Endothelial cell of hepatic sinusoid (primary cell): Measurements from ENCODE around the gene SLC23A1.
"Not testable (repeated sequence)": the region's sequence is repeated elsewhere in the genome, so short reads cannot be mapped to it uniquely, and the experiment has no call there.

Source experiments
- in situ Hi-C: cut with HindIII; loops from 2 replicates; pipeline ENCODE4 v1.10.0; 2017; ENCODE audit warnings: low sequenced_read_pairs

Gene SLC23A1

DNA sequence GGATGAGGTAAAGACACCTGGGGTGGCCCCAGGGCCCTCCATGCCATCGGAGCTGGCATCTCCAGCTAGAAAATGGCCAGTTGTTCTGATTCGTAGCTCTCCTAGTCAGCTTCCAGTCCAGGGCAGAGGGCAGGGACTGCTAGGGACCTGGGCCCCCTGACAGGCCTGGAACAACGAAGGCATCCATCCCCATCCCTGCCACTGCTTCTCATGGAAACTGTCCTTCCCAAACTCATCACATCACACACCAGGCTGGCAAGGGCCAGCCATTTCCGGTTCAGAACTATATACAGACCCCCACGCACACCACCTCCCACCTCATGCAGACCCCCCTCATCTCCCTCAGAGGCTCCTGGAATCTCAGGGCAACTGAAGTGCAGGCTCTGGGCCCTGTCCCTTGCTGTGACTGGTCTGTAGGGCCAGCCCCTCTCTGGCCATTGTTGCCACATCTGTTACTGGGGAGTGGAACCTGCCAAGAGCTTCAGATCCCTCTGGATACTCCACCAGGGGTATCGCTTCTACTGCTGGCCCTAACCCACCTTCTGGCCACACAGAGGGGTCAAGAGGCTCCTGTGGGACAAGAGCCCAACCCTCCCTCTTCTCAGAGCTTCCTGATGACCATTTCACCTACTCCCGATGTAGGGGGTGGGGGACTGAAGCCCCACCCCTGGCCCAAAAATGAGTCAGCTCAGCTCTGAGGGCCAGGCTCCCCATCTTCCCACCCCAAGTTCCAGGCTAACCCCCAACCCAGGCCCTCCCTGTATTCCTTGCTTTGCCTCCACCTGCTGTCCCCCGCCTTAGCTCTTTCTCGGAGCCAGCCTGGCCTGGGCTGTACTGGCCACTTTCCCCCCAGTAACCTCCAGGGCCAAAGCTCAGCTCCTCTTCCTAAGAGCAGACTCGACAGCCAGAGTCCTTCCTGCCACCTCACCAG lies 7.8 kb upstream of the SLC23A1 start:
- in situ Hi-C loops: no loop called here

DNA sequence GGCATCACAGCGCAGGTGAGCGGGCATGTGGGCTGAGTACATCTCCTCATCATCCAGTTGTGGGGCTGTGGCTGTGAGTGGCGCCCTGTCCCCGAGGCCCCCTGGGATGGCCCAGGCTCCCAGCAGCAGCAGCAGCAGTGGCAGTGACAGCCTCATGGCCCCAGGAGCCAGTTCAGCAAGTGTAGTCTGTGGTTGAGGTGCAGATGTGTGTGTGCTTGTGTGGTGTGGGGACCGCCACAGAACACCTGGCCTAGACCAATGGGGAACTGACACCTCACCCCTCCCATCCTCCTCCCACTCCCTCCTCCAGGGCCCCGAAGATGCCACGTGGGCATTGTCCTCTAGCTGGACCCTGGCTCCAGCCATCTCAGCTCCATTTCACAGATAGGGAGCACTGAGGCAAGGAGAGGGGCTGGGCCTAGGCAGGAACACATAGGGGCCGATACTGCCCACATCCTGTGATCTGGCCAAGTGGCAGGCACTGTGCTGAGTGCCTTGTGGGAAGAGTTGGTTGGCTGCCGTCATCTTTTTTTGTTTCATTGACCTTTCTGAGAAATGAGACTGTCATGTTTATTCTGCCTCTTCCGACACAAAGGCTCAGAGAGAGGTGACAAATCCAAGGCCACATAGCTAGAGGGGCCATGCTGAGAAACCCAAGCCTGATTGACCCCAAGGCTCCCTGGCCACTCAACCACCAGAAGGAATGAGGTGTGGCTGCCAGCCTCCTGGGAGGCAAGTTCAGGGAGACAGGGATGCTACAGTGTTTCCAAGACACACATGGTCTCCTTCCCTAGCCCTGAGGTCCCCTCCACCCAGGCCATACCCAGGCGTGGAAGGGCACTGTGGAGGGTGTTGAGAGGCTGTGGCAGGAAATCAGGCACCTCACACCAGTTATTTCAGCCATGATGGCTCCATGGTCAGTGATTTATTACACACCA lies 6.9 kb upstream of the SLC23A1 start, which contains the start of gene MZB1:
Gene MZB1, minus strand, starts transcription at position 213 of the 938 bp plus-strand sequence. Its CDS starts 57 bp downstream, at position 156.
- in situ Hi-C loops: no loop called here

DNA sequence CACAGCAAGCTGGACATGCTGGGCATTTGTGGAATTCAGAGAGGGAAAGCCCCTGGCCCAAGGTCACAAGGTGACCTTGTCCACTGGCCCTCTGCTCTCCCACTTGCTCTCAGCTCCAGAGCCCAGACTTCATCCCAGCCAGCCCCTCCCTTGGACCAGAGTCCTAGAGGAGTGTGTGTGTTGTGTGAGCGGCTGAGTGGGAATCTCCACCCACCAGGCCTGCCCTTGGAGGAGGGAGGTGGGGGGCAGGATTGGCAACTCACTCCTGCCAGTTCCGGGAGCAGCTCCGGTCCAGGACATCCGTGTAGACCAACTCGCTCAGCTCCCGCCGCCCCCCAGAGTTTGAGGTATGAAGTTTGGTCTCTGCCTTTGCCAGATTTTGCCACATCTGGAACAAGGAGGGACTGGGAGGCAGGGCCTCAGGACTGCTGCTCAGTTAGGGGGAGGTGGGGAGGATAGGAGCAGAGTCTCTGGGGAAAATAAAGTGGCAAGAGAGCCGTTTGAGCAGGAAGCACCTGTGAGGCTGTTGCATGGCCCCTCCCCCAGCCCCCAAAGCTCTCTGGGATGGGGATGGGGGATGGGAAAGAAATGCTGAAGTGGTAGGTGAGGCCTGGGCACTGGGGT lies 5.2 kb upstream of the SLC23A1 start:
- in situ Hi-C loops: no loop called here

DNA sequence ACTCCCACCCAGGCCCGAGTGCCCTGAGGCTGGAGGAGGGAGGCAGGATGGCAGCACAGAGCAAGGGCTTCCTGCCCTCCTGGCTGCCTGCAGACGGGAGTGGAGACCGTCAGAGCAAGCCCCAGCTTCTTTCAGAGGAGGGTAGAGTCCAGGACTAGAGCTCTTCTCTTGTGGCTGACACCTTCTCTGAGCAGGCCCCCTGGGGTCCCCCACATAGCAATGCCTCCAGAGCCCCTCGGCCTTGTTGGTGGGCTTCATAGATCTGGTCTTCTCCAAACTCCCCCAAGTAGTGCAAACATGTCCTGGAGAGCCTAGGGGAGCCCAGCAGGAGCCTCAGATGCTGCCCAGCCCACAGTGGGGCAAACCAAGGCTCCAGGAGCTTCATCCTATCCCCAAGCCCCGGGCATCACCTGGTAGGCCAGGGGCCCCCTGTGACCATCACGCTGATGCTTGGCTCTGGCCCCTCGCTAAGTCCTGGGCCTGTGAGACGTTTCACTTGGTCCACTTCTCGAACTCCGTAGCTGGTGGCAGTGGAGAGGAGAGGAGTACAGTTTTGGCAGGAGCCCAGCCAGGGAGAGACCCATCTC lies 4.6 kb upstream of the SLC23A1 start:
- in situ Hi-C loops: no loop called here

DNA sequence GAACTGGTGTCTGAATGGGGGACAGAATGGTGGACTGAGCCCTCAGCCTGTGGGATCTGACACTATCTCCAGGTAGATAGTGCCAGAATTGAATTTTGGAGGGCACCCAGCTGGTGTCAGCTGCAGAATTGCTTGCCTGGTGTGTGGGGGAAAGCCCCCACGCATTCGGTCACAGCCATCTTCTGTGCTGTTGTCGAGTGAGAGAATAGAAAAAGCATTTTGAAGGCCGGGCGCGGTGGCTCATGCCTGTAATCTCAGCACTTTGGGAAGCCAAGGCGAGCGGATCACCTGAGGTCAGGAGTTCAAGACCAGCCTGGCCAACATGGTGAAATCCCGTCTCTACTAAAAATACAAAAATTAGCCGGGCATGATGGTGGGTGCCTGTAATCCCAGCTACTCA lies 3.9 kb upstream of the SLC23A1 start:
- in situ Hi-C loops: not testable (repeated sequence)

DNA sequence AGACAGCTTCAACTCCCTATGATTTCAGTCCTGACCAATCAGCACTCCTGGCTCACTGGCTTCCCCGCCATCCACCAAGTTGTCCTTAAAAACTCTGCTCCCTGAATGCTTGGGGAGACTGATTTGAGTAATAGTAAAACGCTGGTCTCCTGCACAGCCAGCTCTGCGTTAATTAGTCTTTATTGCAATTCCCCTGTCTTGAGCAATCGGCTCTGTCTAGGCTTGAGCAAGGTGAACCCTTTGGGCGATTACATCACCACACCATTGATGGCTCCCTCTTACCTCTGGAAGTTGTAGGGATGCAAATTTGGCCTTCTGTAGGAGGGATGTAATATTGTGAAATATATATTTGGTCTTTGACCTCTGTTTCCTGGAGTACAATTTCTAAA lies 2.9 kb upstream of the SLC23A1 start:
- in situ Hi-C loops: no loop called here

DNA sequence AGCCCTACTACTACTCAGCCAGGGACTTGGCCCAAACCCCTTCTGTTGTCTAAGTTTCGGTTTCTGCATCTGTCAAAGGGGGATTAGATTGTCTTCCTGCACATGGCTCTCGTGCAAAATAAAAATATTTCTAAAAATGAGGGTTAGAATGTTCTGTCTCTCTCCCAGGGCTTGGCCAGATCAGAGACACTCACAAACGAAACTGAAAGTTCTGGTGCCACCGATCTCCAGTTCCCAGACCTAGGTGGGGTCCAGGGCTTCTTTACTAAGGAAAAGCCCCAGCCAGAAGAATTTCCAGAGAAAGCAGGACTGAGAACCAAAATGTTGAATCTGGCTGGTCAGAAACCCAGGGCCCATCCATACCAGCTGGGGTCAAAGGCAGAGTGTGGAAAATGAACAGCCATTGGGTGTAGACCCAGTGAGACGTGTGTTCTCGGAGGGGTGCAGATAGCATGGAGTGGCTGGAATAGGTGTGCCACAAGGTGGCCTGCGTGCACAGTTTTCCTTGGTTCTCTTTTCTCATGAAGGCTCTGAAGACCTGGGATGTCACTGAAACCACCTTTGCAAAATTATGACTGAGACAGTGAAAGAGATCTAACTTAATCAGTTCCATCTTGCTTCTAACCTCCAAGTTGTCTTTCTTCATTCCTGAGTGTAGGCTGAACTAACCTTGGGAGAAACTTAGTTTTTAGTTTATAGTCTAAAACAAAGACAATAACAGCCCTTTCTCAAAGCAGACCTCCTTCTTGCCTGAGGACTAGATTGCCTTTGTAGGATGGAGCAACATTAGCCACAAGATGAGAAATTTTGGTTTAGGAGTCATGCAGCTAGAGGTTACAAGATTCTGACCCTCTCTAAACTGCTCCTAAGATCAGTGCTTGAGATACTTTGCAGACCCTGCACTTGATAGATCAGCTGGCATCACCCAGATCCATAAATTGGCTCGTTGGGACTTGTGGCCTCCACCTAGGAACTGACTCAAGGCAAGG lies 2.3 kb upstream of the SLC23A1 start:
- in situ Hi-C loops: no loop called here

DNA sequence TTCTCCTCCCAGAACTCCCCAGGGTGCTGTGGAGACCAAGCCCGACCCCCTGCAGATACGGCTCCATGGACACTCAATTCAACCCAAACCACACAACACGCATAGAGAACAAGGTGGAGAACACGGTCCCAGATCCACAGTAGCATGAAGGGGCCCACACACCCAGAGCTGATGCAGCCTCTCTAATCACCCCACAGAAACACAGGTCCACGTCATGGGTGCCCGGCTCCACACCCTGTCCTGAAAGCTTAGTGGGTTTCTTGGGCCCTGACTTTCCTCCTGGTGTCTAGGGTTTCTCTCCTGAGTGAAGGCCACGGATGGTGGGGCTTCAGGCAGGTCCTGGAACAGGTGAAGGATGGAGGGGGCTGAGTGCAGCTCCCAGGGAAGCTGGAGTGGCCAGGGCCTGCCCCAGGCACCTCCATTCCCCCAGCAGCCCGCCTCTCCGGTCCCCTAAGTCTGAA lies 1.5 kb upstream of the SLC23A1 start:
- in situ Hi-C loops: no loop called here

DNA sequence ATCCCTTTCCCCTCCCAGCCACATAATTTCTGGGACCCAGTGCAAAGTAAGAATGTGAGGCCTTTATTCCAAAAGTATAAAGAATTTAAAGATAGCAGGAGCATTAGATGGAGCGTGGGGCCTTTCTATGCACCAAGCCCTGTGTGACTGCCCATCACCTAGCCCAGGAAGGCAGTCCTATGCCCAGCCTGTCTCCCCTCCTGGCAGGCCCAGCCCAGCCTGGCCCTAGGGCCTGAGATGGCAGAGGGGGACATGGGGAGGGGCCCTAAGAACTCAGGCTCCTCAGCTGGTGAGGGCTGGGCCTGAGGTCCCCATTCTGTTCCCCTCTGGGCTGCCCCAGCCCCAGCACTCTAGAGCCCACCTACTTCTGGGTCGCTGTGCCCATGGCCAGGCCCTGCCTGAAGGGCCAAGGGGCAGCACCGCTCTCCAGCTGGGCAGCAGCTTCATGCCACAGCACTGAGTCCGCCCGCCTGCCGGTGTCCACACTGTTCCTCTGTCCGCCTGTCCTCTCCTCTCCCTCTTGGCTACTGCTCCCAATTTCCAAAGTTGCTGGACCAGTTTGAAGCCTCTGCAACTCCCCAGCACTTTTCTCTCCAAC lies 995 bp upstream of the SLC23A1 start:
- in situ Hi-C loops: no loop called here

DNA sequence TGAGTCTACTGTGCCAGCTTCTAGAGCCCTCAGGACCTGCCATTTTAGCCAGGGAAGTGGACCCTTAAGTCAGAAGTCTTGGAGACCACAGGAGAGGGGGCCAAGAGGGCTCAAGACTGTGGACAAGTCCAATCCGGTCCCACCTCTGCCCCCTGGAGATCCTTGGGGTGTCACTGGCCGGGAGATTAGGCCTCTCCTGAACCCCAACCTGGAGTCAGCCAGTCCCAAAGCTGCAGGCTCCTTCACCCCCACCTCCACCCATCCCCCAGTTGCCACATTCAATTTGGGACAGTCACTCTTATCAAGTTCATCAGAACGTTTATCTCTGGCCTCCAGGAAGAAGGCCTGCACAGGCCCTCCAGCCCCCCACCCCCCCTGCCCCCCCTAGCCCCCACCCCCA lies 290 bp downstream of the SLC23A1 start:
- in situ Hi-C loops: no loop called here

DNA sequence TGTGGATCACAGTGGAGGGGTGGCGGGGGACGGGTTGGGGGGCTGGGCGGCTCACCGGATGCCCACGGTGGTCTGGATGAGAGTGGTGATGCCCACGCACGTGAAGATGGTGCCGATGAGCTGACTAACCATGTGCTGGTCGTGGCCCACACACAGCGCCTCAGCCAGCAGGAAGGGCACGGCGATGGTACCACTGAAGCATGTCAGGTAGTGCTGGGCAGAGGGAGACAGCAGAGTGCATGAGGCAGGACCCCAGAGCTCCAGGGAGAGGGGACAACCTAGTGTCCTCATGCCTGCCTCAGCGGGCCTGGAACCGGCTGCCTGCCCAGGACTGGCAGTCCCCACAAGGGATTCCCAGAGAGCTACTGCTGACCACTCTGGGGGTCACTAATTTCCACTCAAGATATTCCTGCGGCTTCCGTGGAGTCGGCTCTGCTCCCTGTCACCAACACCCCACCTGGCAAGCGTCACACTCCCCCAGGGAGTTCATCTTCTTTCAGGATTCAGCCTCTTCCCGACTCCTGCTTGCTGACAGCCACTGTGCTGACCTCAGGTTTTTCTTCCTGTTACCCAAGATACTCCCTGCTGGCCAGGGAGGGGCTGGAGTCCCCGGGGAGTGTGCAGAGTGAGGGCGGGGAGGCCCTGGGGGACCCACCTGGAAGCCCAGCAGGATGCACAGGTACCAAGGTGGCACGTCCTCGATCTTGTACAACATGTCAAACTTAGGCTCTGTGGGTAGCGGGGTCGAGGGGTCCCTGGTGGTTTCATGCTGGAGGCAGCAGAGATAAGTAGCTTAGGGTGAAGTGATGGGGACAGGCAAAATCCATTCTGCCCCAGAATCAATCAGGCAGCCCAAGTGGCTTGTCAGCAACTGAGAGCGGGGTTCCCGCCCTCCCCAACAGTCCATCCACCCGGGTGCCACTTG lies 998 bp downstream of the SLC23A1 start:
- in situ Hi-C loops: no loop called here

DNA sequence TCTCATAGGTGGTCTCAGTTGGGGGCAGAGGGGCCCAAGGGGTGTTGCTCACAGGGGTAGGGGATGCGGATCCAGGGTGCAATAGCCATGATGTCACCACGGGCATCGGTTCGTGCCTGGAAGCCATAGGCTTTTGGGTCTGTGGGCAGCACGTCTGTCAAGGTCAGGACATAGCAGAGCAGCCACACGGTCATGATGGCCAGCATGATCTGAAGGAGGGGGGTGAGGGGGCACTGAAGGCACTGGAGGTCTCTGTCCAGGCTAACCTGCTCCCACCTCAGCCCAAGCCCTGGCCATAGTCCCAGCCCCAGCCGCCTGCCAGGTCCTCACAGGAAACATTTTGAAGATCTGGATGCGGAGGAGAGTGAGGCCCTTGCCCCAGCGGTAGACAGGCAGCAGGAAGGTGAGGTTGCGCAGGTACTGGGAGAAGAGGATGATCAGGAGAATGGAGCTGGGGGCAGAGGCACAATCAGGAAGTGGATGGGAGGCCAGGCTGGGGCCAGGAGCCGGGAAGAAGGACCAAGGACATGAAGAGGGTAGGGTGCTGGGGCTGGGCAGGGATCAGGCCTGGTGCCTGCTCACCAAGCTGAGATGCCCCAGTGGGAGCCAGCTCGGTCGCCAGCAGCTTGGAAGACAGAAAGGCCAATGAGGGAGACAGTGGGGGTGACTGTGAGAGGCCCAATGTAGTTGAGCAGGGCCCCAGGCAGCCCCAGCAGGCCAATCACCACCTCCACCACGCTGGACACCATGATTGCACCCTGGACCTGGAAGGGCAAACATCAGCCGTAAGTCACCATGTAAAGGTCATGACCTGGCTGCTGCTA lies 3.3 kb downstream of the SLC23A1 start:
- in situ Hi-C loops: no loop called here

DNA sequence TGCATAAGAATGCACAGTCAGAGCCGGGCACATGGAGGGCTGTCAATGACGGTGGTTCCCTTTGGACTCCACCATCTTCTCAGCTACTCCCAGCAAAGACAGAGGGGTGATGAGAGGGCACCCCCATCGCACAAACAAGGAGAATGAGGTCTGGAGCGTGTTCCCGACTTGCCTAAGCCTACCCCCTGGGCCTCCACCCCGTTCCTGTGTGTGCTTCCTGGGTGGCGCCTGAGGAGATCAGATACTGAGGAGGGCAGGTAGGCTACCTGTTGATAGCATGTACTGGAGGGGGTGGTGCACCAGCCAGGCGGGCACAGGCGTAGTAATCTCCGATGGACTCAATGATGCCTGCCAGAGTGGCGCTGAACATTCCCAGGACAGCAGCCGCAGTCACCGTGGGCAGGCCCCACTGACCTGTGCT lies 4.1 kb downstream of the SLC23A1 start:
- in situ Hi-C loops: no loop called here

DNA sequence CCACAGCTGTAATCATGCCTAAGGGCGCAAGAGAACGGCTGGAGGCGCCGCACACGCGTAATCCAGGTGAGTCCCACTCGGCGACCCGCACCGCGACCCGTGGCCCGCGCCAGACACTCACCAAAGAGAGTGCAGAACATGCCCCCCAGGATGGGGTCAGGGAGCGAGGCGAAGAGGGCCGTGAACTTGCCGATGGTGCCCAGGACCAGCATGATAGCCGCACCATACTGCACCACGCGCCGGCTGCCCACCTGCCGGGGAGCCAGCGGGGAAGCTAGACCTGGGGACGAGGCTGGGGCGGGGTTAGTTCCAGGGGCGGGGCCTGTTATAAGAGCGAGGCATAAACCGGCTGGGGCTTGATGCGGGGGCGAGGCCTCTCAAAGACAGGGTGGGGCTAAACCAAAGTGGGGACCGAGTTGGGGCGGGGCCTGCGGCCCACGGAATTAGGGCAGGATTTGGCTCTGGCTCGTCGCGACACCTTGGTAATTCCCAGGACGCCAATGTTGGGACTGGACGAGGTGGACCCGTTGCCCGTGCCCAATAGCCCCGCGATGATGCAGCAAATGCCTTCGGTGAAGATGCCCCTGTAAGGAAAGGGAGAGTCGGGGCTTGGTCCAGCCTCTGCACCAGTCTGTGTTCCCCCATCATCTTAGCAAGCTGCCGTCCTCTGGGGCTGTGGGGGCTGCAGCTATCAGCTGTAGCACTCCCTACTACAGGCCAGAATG lies 4.8 kb downstream of the SLC23A1 start:
- in situ Hi-C loops: no loop called here

DNA sequence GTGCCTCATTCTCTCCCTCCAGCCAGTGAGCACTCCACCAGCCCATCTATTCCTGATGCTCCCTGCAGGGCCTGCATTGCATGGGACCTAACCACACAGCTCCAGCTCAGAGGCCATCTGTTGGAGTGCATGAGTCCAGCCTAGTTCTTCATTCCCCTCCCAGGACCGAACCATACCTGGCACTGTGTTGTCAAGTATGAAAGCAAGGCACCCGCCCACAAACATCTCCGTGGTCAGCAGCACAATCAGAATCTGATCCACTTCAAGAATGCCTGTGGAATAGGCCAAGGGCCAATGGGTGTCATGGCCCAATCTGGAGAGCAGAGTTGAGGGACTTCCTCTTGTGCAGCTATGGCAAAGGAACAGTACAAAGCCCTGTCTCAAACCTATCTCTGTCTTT lies 5.9 kb downstream of the SLC23A1 start:
- in situ Hi-C loops: no loop called here

DNA sequence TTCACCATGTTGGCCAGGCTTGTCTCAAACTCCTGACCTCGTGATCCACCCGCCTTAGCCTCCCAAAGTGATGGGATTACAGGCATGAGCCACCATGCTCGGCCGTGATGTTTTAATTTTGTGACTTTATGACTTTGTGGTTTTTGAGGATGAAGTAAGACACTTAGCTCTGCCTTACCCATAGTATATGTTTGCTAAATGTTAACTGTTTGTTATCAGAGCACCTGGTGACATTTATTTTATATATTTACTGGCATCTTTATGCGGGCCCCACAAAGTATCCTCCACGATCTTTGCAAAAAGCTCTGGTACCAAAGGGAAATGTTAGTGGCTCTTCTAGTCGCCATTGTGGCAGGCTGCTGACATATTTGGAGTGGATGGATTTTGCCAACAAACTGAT lies 6.7 kb downstream of the SLC23A1 start:
- in situ Hi-C loops: no loop called here

DNA sequence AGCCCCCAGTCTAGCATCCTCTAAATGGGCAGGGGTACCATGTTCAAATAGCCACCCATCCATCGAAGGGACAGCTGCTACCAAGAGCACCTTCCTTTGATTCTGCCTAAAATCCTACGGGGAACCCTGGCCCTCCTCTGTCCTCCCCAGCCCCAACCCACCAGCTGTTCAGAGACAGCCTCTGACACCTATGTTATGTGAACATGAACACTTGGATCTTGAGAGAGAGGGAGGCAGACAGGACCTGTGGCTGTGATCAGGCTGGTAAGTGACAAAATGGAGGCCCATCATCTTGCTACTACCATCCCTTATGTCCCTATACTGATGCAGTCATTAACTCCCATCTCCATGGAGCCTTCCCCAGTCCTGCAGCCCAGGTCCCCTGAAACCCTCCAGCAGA lies 8.2 kb downstream of the SLC23A1 start:
- in situ Hi-C loops: no loop called here
